K562 (cell line): ENCODE results near the gene ZBTB26. TPM values are rescaled to one million over a fixed set of nuclear protein-coding genes. Genes with fewer than 3 reads are reported as not detected.

Experiments used
- ARID1B ChIP-seq: fragments of 450-650 bp; IDR thresholded peaks from 2 replicates; pipeline ENCODE4 v1.6.1; 2016; ENCODE audit warnings: antibody characterized with exemption, mild to moderate bottlenecking, inconsistent platforms
- EP300 ChIP-seq: IDR thresholded peaks from 2 replicates; pipeline ENCODE4 v1.6.1; 2012; ENCODE audit warnings: low read length, improper control_type of control experiment
- FOS ChIP-seq: IDR thresholded peaks from 3 replicates; pipeline ENCODE4 v1.6.1; 2011; ENCODE audit not compliant: insufficient read length; ENCODE audit errors: extremely low read depth
- GABPB1 ChIP-seq: sonication (generic); formaldehyde crosslinking; IDR thresholded peaks from 2 replicates; pipeline ENCODE4 v1.8.0; 2022; ENCODE audit warnings: mild to moderate bottlenecking, missing genetic modification reagents
- HMBOX1 ChIP-seq: sonication (generic); IDR thresholded peaks from 2 replicates; pipeline ENCODE4 v1.6.1; 2016
- HMG20B ChIP-seq: fragments of 250-450 bp; sonication (Bioruptor Pico); IDR thresholded peaks from 2 replicates; pipeline ENCODE4 v1.5.0; 2021; ENCODE audit warnings: mild to moderate bottlenecking
- NCOR1 ChIP-seq: fragments of 450-650 bp; IDR thresholded peaks from 2 replicates; pipeline ENCODE4 v1.6.1; 2016; ENCODE audit warnings: mild to moderate bottlenecking, moderate library complexity
- NFYB ChIP-seq: IDR thresholded peaks from 2 replicates; pipeline ENCODE4 v1.6.1; 2011; ENCODE audit warnings: mild to moderate bottlenecking, moderate library complexity; ENCODE audit not compliant: insufficient read length; ENCODE audit errors: extremely low read depth
- NKRF ChIP-seq: fragments of 450-650 bp; IDR thresholded peaks from 2 replicates; pipeline ENCODE4 v1.6.1; 2016; ENCODE audit warnings: borderline replicate concordance
- PHB2 ChIP-seq: fragments of 450-650 bp; IDR thresholded peaks from 2 replicates; pipeline ENCODE4 v1.6.1; 2017; ENCODE audit warnings: low read depth
- POLR2H ChIP-seq: IDR thresholded peaks from 2 replicates; pipeline ENCODE4 v1.6.1; 2016; ENCODE audit warnings: missing genetic modification characterization, low read depth, mild to moderate bottlenecking, control low read depth, missing compliant biosample characterization, moderate library complexity
- RBBP5 ChIP-seq: fragments of 200-600 bp; sonication (generic); IDR thresholded peaks from 2 replicates; pipeline ENCODE4 v1.6.1; 2012; ENCODE audit warnings: borderline replicate concordance, mild to moderate bottlenecking, low read length, control low read depth, inconsistent platforms; ENCODE audit not compliant: insufficient read depth, poor library complexity, severe bottlenecking
- SMAD4 ChIP-seq: fragments of 250-450 bp; sonication (Bioruptor Pico); conservative IDR thresholded peaks from 2 replicates; pipeline ENCODE4 v1.8.0; 2021; ENCODE audit warnings: inconsistent platforms, mild to moderate bottlenecking, moderate library complexity
- SPI1 ChIP-seq: IDR thresholded peaks from 2 replicates; pipeline ENCODE4 v1.6.1; 2011; ENCODE audit warnings: low read depth, low read length, control low read depth, borderline replicate concordance
- TAF1 ChIP-seq: IDR thresholded peaks from 2 replicates; pipeline ENCODE4 v1.6.1; 2011; ENCODE audit warnings: mild to moderate bottlenecking, low read length, moderate library complexity; ENCODE audit not compliant: insufficient read depth, control insufficient read depth, severe bottlenecking; ENCODE audit errors: extremely low read depth
- ZBTB33 ChIP-seq: sonication (generic); formaldehyde crosslinking; IDR thresholded peaks from 2 replicates; pipeline ENCODE4 v1.8.1; 2023; ENCODE audit warnings: mild to moderate bottlenecking, missing genetic modification reagents
- polyA plus RNA-seq, 8 experiments: library from polyadenylated mRNA; depleted of rRNA in 4 of 8; stranded (reverse) in 5 of 8; unstranded in 3 of 8; fragments of >200 nt; fragmentation: Nextera tagmentation in 2 of 8; fragmentation: Illumina TruSeq in 1 of 8; extraction: Ambion mirVana in 2 of 8; extraction: Trizol in 1 of 8; gene quantifications; 2 replicates each; pipeline versions ENCODE4 v1.2.1 to v1.2.3, GENCODE V29; 2011 to 2014; ENCODE audit warnings: inconsistent platforms in 1 of 8, missing spikeins in 1 of 8
- total RNA-seq, 7 experiments: library from RNA; depleted of rRNA in 6 of 7; stranded (reverse); fragments of >200 nt in 6 of 7; fragmentation: Illumina TruSeq in 2 of 7; extraction: Trizol in 2 of 7; gene quantifications; 2 replicates each; pipeline versions ENCODE4 v1.2.1 to v1.2.3, GENCODE V29; 2011 to 2021; ENCODE audit warnings: low replicate concordance in 1 of 7
- TF ChIP-seq, protein P1 (sequence below): fragments of 450-650 bp; IDR thresholded peaks from 2 replicates; pipeline ENCODE4 v1.6.1; 2016; ENCODE audit warnings: antibody characterized with exemption
- TF ChIP-seq, protein P2 (sequence below): sonication (generic); formaldehyde crosslinking; IDR thresholded peaks from 2 replicates; pipeline ENCODE4 v1.8.1; 2023; ENCODE audit warnings: mild to moderate bottlenecking, missing genetic modification reagents

Gene ZBTB26
- total and polyA plus RNA-seq, 9 of the 15 experiments (the other 6 are each of a cell fraction or from before 2014, with no cell fraction given) = 2.4 to 20.7 (median 5.0) TPM

DNA sequence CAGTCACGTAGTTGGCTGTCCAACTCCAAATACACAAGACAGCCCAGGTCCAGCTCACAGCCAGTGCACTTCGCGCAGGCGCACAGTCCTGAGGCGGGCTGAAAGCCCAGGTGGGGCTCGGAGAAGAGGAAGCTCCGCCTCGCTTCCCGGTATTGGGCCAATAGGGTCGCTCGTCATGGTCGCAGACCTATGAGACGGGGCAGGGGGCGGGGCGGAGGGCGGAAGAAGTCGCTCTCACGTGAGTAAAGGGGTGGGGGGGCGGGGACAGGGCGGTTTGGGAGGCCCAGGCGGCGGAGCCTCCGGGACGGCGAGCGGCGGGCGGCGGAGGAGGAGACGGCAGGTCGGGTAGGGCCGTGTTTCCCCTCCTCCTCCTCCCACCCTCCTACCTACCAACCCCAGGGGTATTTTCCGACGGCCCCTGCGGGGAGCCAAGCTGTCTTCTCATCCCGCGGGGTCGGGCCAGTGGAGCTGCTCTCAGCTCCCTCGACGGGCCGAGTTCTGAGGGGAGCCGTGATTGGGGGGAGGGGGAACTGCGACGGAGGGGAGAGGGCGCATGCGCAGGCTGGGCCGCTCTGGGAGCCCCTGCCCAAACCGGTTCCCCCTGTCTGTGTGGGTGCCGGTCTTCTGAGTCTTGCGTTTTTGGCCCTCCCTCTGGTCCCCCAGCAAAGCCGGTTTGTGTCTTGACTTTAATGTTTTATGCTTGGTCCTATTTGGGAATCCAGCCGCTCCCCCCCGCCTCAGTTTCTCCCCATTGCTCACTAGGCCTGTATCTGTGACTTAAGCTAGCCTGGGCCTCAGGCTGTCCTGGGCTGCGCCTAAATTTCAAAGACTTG lies 9.7 kb upstream of the ZBTB26 start, which contains the start of gene RABGAP1 (continued):
- TF ChIP-seq TAF1 (peak; percentile 53), ZBTB33 (CRISPR knock-in tag) (peak; percentile 61), RBBP5 (peak; percentile 66), ARID1B (peak; percentile 7; the same call in 1 of the 2 replicates), SPI1 (0 out of 2 replicates have a peak, but pooled peaks have one; percentile 25), SMAD4 (CRISPR knock-in tag) (peak; percentile 61), EP300 (0 out of 2 replicates have a peak, but pooled peaks have one; percentile 4), HMG20B (CRISPR knock-in tag) (0 out of 2 replicates have a peak, but pooled peaks have one; percentile 18), NKRF (no peak), FOS (peak; percentile 53), HMBOX1 (peak; percentile 72; the same call in 1 of the 2 replicates), POLR2H (peak; percentile 28; the same call in 1 of the 2 replicates), PHB2 (no peak), GABPB1 (peak; percentile 73), NCOR1 (peak; percentile 10; the same call in 1 of the 2 replicates), NFYB (peak; percentile 39)
- TF ChIP-seq, protein P1, sequence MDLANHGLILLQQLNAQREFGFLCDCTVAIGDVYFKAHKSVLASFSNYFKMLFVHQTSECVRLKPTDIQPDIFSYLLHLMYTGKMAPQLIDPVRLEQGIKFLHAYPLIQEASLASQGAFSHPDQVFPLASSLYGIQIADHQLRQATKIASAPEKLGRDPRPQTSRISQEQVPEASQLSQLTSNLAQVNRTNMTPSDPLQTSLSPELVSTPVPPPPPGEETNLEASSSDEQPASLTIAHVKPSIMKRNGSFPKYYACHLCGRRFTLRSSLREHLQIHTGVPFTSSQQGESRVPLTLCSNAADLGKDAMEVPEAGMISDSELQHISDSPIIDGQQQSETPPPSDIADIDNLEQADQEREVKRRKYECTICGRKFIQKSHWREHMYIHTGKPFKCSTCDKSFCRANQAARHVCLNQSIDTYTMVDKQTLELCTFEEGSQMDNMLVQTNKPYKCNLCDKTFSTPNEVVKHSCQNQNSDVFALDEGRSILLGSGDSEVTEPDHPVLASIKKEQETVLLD = peak; percentile 83
- TF ChIP-seq, protein P2, sequence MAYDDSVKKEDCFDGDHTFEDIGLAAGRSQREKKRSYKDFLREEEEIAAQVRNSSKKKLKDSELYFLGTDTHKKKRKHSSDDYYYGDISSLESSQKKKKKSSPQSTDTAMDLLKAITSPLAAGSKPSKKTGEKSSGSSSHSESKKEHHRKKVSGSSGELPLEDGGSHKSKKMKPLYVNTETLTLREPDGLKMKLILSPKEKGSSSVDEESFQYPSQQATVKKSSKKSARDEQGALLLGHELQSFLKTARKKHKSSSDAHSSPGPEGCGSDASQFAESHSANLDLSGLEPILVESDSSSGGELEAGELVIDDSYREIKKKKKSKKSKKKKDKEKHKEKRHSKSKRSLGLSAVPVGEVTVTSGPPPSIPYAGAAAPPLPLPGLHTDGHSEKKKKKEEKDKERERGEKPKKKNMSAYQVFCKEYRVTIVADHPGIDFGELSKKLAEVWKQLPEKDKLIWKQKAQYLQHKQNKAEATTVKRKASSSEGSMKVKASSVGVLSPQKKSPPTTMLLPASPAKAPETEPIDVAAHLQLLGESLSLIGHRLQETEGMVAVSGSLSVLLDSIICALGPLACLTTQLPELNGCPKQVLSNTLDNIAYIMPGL (CRISPR knock-in tag) = no peak
